ENCODE results near the gene SDSL. TPM values are rescaled to one million over a fixed set of nuclear protein-coding genes. Genes with fewer than 3 reads are reported as not detected.

SDSL gene
- total RNA-seq, 1 experiment from 2014 or later = 0.46 TPM

DNA sequence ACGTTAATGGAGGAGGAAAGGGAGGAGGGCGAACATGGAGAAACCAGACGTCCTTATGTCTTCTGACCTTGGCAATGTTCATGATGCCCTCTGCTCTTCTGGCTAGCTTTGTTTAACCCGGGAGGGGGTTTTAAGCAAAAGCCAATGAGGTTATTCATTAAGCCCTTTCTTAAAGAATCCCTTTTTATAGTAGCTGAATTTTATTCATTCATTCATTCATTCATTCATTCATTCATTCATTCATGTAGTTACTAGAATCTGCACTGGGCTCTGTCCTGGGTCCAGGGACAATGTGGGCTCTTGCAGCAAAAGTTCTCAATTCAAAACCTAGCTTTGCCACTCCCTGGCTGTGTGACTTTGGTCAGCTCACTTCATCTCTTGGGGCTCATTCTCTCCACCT is 35.5 kb downstream of the SDSL start:
- no peak for DNase-seq
- Mint-ChIP-seq H3K4me1 (peaks cover 18 to 19% of the 10 kb centered on the region in 2 experiments), H3K27ac (no peak overlapping the region), H3K9me3 (no peaks in the 10 kb centered on the region; a peak in 2 of 5 replicates), H3K36me3 (ENCODE audit: insufficient read depth in 1 of 3, low read depth in 3 of 3) (peaks cover 0 to 3% (median 0%) of the 10 kb centered on the region in 3 experiments; a peak in 1 of 7 replicates), H3K4me3 (no peak overlapping the region), H3K27me3 (ENCODE audit: low read depth) (peaks cover 59% of the 10 kb centered on the region)
- Histone ChIP-seq H3T11ph (ENCODE audit: low read length) (no peak overlapping the region), H3K23me2 (ENCODE audit: insufficient read length, low read depth, low read length, poor library complexity, severe bottlenecking) (no peaks in the 10 kb centered on the region), H3K79me2 (ENCODE audit: insufficient read depth, low read length) (no peaks in the 10 kb centered on the region), H2BK5ac (ENCODE audit: insufficient read length, low read length) (no peak overlapping the region), H3K27me3 (ENCODE audit: insufficient read depth, low read length) (peaks cover 3% of the 10 kb centered on the region; the same call in 1 of the 2 replicates), H3K4me2 (ENCODE audit: insufficient read depth, insufficient read length, low read length) (no peak overlapping the region), H2BK12ac (ENCODE audit: insufficient read length, low read depth, low read length) (no peak overlapping the region), H2BK120ac (ENCODE audit: low read depth, low read length, poor library complexity, severe bottlenecking) (no peak overlapping the region), H4K91ac (ENCODE audit: insufficient read length, low read depth, low read length) (no peak overlapping the region), H3K14ac (ENCODE audit: insufficient read depth, low read length) (no peak overlapping the region), H3K9me3 (ENCODE audit: control insufficient read depth, low read depth, low read length) (no peaks in the 10 kb centered on the region), H3K18ac (ENCODE audit: insufficient read length, low read depth, low read length) (no peak overlapping the region), H4K5ac (ENCODE audit: insufficient read length, low read depth, low read length) (no peak overlapping the region), H3K56ac (ENCODE audit: insufficient read length, low read depth, low read length) (no peak overlapping the region), H2BK20ac (ENCODE audit: low read depth, low read length, poor library complexity, severe bottlenecking) (no peak overlapping the region), H4K8ac (replicated peaks; ENCODE audit: insufficient read length, low read depth, low read length) (no peak overlapping the region), H2AFZ (ENCODE audit: low read length) (no peak overlapping the region), H3K23ac (ENCODE audit: insufficient read length, low read depth, low read length) (no peak overlapping the region), H2BK15ac (ENCODE audit: low read depth, low read length) (no peak overlapping the region), H4K20me1 (ENCODE audit: control insufficient read depth, insufficient read depth, insufficient read length) (no peaks in the 10 kb centered on the region), H3K4me1 (ENCODE audit: insufficient read depth, low read length) (peaks cover 2% of the 10 kb centered on the region; the same call in 1 of the 2 replicates), H3K4ac (ENCODE audit: low read depth, low read length) (no peak overlapping the region), H3K27ac (ENCODE audit: insufficient read length, low read depth, low read length) (no peak overlapping the region), H2AK5ac (ENCODE audit: insufficient read length, low read length) (no peak overlapping the region), H3K79me1 (ENCODE audit: insufficient read depth, low read depth, low read length, poor library complexity, severe bottlenecking) (no peaks in the 10 kb centered on the region), H3K9ac (ENCODE audit: extremely low read depth, insufficient read length, low read length) (no peak overlapping the region)
- WGBS (ENCODE audit: extremely low coverage, insufficient read length, low lambda C conversion rate) = no CpG with 5 or more reads among the region's 4 CpGs
- TF ChIP-seq, protein P1, sequence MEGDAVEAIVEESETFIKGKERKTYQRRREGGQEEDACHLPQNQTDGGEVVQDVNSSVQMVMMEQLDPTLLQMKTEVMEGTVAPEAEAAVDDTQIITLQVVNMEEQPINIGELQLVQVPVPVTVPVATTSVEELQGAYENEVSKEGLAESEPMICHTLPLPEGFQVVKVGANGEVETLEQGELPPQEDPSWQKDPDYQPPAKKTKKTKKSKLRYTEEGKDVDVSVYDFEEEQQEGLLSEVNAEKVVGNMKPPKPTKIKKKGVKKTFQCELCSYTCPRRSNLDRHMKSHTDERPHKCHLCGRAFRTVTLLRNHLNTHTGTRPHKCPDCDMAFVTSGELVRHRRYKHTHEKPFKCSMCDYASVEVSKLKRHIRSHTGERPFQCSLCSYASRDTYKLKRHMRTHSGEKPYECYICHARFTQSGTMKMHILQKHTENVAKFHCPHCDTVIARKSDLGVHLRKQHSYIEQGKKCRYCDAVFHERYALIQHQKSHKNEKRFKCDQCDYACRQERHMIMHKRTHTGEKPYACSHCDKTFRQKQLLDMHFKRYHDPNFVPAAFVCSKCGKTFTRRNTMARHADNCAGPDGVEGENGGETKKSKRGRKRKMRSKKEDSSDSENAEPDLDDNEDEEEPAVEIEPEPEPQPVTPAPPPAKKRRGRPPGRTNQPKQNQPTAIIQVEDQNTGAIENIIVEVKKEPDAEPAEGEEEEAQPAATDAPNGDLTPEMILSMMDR (conservative IDR thresholded peaks at IDR 0.05) = no peak
